Stimulated activated CD8-positive, alpha-beta memory T cell treated with anti-CD3 and anti-CD28 coated beads, Interleukin-12 subunit alpha, Interleukin-12 subunit beta, amount 100 ng/mL, for 1 hour (primary cell): Measurements from ENCODE around the gene USP32.

Experiments used
- DNase-seq: peaks from one replicate; pipeline ENCODE4 v3.0.0-alpha.2; 2020; ENCODE audit warnings: low read depth

Gene USP32

GRCh38 chr17:60134396-60135150 lies 257.4 kb downstream of the USP32 start:
- no peak for DNase-seq

DNA sequence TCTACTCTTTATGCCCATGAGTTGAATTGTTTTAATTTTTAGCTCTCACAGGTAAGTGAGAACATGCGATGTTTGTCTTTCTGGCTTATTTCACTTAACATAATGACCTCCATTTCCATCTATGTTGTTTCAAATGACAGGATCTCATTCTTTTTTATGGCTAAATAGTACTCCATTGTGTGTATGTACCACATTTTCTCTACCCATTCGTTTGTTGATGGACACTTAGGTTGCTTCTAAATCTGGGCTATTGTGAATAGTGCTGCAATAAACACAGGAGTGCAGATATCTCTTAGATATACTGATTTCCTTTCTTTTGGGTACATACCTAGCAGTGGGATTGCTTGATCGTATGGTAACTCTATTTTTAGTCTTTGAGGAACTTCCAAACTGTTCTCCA lies 261.5 kb downstream of the USP32 start:
- DNase-seq = no peak

DNA sequence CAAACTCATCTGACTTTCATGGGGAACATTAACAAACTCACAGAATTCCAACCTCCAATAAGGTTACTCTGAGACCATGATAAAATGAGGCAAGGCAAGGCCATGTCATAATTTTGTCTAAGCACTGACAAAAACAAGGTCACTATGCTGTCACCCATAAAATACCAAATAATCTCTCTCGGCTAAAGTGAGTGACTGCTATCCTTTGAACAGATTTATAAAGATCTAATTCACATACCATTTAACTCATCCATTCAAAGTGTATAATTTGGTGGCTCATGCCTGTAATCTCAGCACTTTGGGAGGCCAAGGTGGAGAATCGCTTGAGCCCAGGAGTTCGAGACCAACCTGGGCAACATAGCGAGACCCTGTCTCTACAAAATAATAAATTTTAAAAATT lies 262.8 kb downstream of the USP32 start:
- DNase-seq = no peak
